22Rv1 (cell line): ENCODE measurements around the gene RBM20.

Experiments
- CTCF ChIP-seq: fragments of 450-650 bp; IDR thresholded peaks from 2 replicates; pipeline ENCODE4 v1.5.1; 2017; ENCODE audit warnings: mild to moderate bottlenecking
- ZFX ChIP-seq: fragments of 450-650 bp; IDR thresholded peaks from 2 replicates; pipeline ENCODE4 v1.6.1; 2017; ENCODE audit warnings: antibody characterized with exemption, borderline replicate concordance

DNA sequence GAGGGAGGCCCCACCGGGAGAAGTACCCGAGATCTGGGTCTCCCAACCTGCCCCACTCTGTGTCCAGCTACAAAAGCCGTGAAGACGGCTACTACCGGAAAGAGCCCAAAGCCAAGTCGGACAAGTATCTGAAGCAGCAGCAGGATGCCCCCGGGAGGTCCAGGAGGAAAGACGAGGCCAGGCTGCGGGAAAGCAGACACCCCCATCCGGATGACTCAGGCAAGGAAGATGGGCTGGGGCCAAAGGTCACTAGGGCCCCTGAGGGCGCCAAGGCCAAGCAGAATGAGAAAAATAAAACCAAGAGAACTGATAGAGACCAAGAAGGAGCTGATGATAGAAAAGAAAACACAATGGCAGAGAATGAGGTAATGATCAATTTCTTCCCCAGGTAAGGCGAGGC, 168.4 kb downstream of the RBM20 start:
- TF ChIP-seq CTCF (no peak), ZFX (no peak)
